ENCODE data around the gene MOB3B.

MOB3B gene

GRCh38 chr9:27292659-27293405, 236.8 kb downstream of the MOB3B start:
- no peak for DNase-seq

- DNase-seq = no peak
These were observed 238.3 kb downstream of the MOB3B start for GRCh38 chr9:27291292-27291691.

GRCh38 chr9:27282269-27282668, 247.3 kb downstream of the MOB3B start:
- no peak for DNase-seq

GRCh38 chr9:27280860-27281259, 248.8 kb downstream of the MOB3B start:
- no peak for DNase-seq

- no peak for DNase-seq
These were observed 249.4 kb downstream of the MOB3B start for GRCh38 chr9:27280249-27280648.

- no peak for DNase-seq
These were observed 250.0 kb downstream of the MOB3B start for GRCh38 chr9:27279611-27280010.

- no peak for DNase-seq
These were observed 251.2 kb downstream of the MOB3B start for GRCh38 chr9:27278374-27278773.

GRCh38 chr9:27276193-27277030, 253.2 kb downstream of the MOB3B start:
- DNase-seq = peak in 7 of 51 donors; percentile 1 to 84 (median 6)
